Embryonic facial prominence (tissue), 1 donor: Measurements from ENCODE around the gene FLVCR1.

ENCODE experiments used
- DNase-seq: peaks from one replicate; pipeline ENCODE4 v3.0.0-alpha.2; 2016; ENCODE audit errors: extremely low spot score

Gene FLVCR1

GRCh38 chr1:212915245-212916091, 57.4 kb downstream of the FLVCR1 start:
- peak; percentile 12 for DNase-seq

DNA sequence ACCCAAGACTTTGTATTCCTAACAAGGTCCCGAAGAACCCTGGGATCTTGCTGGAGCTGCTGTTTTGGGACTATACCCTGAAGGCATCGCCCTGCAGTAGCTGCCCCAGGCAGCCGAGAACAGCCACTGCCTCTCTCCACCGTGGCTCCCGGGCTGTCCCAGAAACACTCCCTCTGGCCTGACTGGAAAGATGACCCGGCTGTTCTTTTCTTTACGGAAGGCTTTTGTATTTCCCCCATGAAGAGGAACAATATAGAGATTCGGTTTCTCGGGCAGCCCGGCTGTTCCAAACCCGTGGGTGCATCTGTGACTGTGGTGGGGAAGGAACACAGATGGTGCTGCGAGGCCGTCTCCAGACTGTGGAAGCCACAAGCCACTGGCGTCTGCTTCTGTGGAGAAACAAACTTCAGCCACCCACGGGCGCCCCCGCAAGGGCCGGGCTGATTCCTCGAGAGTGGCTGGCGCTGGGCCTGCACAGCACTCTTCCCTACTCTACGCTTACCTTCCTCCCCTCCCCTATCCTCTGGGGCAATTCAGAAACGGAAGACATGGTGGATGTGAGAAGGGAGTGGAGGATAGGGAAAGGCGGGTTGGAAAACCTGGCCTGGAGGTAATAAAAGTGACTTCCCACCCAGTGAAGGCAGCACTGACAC, 58.5 kb downstream of the FLVCR1 start:
- no peak for DNase-seq

- DNase-seq = no peak
These were observed 59.0 kb downstream of the FLVCR1 start for GRCh38 chr1:212917134-212917485.

DNA sequence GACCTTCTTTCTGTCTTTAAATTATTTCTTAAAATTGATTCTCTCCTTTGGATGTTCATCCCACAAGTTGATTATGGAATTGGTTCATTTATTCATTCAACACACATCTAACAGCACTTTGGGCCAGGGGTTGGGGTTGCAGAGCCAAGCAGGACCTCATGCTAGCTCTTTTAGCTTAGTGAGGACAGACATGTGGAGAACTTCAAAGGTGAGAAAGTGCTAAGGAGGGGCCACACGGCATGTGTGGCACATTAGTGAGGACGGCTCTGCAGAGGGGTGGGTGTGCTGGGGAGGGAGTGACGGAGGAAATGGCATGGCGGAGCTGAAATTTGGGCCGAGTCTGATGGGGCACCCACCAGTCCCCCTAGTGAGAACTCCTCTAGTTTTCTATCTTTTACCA, 59.8 kb downstream of the FLVCR1 start:
- DNase-seq = no peak

DNA sequence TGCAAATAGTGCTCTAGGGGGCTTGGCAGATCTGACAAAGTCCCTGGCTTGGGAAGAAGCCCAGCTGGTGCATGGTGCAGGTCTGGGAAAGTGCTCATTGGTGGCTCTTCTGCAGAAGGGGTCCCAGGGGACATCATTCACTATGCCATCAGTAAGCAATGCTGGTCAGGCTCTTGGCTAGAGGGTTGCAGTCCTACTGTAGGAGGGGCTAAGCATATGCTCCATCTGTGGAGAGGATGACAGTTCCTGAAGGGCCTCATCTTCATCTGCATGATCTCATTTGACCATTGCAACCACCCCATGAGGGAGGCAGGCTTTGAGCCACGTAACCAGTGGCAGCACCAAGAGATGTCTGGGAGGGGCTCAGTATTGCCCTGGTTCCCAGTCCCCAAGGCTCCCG, 60.7 kb downstream of the FLVCR1 start:
- DNase-seq = no peak

DNA sequence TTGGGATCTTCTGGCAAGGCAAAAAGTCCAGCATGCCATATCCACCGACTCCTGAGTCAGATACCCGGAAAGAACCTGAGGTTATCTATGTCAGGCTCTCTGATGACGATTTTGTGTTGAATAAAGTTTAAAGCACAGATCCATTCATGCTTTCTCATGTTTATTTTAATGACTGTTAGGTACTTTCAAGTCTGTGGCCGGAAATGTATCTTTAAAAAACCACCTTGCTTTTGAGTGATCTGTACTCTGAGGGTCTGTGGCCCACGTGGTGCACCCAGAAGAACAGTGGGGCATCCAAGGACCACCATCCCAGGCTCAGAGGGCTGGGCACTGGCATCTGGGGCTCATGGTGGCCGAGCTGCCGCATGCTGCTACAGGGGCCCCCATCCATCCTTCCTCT, 62.2 kb downstream of the FLVCR1 start:
- no peak for DNase-seq

DNA sequence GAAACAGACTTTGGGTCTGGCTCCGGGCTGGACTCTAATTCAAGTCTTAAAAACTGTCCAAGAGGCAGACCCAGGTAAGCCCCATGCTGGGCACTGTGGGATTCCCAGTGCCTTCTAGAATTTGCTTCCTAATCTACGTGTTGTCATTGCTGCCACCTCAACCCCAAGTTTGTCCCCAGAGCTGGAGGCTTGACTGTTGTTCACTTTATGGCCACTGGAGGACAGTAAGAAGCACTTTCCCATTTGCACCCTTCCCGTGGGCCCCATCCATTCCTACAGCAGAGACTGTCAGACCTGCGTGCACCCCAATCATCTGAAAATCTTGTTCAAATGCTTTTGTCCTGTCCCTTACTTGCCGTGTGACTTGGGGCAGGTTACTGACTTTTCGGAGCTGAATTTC, 62.8 kb downstream of the FLVCR1 start:
- no peak for DNase-seq

DNA sequence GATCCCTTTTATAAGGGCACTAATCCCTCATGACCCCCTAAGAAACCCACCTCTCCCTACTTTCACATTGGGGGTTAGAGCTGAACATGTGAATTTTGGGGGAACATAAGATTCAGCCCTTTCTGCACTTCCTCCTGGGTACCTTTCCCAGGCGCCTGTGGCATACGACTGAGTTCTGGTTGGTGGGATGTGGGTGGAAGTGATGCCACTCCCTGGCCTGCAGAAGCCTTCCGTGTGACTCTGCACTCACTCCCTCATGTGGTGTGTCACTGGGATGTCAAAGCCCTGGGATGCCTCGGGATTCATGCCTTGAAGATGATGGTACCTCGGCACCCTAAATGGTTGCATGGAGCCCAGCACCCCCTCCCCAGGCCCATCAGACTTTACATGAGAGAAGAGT, 63.9 kb downstream of the FLVCR1 start:
- no peak for DNase-seq

- no peak for DNase-seq
These were observed 68.3 kb downstream of the FLVCR1 start for GRCh38 chr1:212926372-212926771.

- DNase-seq = no peak
These were observed 70.5 kb downstream of the FLVCR1 start for GRCh38 chr1:212928323-212929291.

DNA sequence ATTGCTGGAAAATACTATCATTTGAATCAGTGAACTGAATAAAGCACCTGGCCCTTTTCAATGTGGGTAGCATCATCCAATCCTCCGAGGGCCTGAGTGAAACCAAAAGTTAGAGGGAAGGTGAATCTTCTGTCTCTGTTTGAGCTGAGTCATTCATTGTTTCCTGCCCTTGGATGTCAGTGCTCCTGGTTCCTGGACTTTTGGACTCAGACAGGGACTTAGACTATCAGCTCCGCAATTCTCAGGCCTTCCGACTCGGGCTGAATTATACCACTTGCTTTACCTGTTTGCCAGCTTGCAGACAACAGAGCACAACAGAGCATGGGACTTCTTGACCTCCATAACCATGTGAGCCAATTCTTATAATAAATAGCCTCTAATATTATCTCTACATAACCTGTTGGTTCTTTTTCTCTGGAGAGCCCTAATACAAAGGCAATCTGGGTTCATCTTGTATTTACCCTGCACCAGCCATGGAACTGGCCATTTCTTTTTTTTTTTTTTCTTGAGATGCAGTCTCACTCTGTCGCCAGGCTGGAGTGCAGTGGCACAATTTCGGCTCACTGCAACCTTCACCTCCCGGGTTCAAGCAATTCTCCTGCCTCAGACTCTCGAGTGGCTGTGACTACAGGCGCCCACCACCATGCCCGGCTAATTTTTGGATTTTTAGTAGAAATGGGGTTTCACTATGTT, 73.1 kb downstream of the FLVCR1 start:
- no peak for DNase-seq

DNA sequence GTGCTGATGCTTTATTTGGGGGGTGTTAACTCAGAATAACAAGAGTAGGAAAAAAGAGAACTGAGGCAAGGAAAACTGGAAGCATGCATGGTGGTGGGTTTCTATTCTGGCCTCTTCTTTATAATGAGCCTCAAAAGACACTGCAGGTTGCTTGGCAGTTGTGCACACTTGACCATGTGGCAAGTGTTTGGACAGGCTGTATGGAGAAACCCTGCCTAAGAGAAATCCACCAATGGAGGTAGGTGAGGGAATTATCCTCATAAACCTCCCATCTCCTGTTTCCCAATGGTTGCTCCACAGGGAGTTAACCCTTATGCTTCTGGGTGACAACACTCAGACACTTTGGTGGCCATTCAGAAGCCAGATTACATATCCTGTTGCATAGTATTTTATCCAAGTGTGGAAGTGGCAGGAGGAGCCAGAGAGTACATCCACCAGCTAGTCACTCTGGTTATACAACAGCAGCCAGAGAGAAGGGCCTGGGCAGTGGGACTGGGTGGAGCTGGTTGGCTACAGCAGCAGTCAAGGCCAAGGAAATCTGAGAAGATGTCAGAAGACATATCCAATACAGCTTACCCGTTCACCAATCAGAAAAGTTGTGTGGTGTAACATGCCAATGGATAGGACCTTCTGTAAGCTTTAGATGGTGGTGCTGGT, 75.9 kb downstream of the FLVCR1 start:
- DNase-seq = no peak

- DNase-seq = no peak
These were observed 77.4 kb downstream of the FLVCR1 start for GRCh38 chr1:212935387-212935981.

- DNase-seq = no peak
These were observed 79.0 kb downstream of the FLVCR1 start for GRCh38 chr1:212937034-212937433.

DNA sequence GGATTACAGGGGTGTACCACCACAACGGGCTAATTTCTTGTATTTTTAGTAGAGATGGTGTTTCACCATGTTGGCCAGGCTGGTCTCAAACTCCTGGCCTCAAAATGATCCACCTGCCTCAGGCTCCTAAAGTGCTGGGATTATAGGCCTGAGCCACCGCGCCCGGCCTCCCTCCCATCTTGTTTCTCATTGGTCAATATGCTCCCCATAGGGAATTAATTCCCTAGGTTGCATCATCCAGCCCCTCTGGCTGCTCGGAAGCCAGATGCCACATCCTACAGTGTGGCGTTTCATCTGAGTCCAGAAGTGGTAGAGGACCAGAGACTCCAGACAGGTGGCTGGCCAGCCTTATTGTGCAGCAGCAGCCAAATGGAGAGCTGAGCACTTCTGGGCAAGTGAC, 80.8 kb downstream of the FLVCR1 start:
- DNase-seq = no peak

DNA sequence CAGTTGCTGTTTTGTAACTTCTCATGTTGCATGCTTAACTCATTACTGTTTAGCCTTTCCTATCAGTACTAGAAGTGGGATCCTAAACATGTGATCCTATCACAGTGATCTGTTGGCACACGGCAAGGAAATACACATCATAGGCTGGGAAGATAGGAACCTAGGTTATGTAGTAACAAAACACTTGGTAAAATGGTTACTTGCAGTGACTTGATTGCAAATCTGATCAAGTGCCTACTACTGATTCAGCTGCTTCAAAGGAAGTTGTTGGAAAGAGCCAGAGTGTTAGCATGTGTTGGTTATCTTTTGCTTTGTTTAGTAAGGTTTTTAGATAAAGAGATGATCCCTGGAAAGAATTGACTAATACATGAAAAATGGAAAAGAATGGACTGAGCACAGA, 83.4 kb downstream of the FLVCR1 start:
- DNase-seq = no peak

DNA sequence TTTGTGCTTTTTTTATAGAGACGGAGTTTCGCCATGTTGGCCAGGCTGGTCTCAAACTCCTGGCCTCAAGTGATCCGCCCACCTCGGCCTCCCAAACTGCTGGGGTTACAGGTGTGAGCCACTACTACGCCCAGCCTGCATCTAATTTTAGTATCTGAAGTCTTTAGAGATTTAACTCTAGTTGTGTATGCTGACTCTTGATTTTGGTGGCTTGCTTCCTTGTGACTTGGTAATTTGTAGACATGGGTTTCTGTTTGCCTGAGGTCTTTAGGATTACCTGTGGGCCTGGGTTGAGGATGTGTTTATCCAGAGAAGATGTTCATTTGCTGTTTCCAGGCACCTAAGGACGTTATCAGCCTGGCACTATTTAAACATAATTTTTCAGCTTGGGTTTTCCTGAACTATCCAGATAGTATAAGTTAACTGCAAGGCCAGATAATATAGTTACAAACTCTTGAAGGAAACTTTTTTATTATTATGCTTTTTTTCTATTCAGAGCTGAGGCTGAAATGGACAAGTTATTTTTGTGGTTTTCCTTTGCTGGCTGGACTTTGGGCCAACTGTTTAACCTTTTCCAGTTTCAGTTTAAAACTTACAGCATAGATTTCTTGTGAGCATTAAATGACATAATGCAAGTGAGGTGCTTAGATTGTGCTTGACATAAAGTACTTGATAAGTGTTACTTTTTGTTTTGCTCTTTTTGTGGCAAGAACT, 84.8 kb downstream of the FLVCR1 start:
- no peak for DNase-seq

DNA sequence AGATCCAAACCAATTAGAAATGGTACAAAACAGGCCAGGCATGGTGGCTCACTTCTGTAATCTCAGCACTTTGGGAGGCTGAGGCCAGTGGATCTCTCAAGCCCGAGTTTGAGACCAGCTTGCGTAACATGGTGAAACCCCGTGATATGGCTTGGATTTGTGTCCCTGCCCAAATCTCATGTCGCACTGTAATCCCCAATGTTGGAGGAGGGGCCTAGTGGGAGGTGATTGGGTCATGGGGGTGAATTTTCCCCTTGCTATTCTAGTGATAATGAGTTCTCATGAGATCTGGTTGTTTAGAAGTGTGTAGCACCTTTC, 85.3 kb downstream of the FLVCR1 start:
- no peak for DNase-seq

- no peak for DNase-seq
These were observed 86.3 kb downstream of the FLVCR1 start for GRCh38 chr1:212944229-212944901.

DNA sequence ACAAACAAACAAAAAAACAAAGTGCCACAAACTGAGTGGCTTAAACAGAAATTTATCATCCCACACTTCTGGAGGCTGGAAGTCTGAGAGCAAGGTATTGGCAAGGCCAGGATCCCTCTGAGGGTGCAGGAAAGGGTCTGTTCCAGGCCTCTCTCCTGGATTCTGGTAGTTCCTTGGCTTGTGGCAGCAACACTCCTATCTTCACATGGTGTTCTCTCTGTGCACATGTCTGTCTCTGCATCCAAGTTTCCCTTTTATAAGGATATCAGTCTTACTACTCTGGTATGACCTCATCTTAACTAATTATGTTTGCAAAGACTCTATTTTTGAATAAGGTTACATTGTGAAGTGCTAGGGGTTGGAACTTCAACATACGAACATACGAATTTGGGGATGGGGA, 87.0 kb downstream of the FLVCR1 start:
- DNase-seq = no peak
